Ammon's horn (tissue), 1 donor: Measurements from ENCODE around the gene ROR2.

Source experiments
- DNase-seq: peaks from one replicate; pipeline ENCODE4 v3.0.0-alpha.2; 2016; ENCODE audit warnings: low spot score

Gene ROR2

GRCh38 chr9:91840882-91841281, 109.1 kb downstream of the ROR2 start:
- DNase-seq = no peak

DNA sequence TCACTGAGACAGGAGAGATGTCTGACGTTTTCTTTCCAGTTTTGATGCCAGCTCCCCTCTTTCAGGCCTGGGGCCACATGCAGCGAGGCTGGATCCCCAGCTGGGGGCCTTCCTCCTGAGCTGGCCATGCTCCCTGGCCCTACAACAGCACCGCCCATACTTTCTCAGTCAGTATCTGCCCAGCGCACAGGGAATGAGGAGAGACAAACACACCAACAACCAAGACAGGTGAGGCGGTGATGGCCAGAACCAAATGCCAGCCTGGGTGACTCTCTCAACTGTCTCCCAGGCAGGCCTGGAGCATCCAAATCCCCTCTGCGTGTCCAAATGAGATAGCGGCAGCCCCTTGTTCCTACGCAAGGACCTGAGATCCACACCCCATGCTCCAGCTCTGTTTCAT, 109.6 kb downstream of the ROR2 start:
- DNase-seq = no peak

GRCh38 chr9:91839926-91840465, 110.0 kb downstream of the ROR2 start:
- DNase-seq = no peak

GRCh38 chr9:91837981-91838731, 111.9 kb downstream of the ROR2 start:
- no peak for DNase-seq

GRCh38 chr9:91836515-91836914, 113.5 kb downstream of the ROR2 start:
- no peak for DNase-seq

DNA sequence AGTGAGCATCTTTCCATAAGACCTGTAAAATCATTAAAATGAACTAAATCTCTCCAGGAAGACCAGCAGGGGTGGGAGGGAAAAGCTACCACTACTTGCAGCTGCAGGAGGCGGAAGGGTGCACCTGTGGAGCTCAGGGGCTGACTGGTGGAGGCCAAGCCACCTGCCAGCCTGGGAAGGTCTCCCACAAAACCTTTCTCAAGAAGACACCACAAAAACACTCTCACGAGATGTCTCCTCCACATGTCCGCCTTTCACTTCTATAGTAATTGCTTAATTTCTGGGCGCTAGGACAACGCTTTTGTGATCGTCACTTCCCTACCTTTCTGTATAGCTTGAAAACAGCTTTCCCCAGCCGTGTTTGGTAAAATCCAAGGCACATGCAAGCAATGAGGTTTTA, 114.4 kb downstream of the ROR2 start:
- no peak for DNase-seq

- no peak for DNase-seq
These were observed 114.8 kb downstream of the ROR2 start for GRCh38 chr9:91835216-91835615.

DNA sequence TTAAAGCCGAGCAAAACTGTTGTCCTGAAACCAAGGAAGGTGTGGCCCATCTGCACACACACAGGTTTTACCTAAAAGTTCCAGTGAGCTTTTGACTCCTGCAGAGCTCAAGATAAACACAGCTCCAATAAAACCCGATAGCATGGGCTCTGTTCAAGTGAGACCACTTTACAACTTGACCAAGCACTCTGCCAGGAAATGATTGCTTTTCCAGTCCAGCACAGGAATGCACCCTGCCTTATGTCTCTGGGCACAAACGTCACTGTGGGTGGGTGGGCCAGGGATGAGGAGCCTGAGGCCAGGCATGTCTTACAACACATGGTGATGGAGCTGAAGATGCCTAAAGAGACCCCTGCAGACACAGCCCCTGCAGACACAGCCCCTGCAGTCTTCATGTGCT, 115.3 kb downstream of the ROR2 start:
- DNase-seq = no peak

GRCh38 chr9:91833878-91834255, 116.2 kb downstream of the ROR2 start:
- DNase-seq = no peak

- no peak for DNase-seq
These were observed 116.7 kb downstream of the ROR2 start for GRCh38 chr9:91833096-91833877.

GRCh38 chr9:91832322-91832721, 117.7 kb downstream of the ROR2 start:
- no peak for DNase-seq

GRCh38 chr9:91825866-91826265, 124.2 kb downstream of the ROR2 start:
- DNase-seq = no peak

DNA sequence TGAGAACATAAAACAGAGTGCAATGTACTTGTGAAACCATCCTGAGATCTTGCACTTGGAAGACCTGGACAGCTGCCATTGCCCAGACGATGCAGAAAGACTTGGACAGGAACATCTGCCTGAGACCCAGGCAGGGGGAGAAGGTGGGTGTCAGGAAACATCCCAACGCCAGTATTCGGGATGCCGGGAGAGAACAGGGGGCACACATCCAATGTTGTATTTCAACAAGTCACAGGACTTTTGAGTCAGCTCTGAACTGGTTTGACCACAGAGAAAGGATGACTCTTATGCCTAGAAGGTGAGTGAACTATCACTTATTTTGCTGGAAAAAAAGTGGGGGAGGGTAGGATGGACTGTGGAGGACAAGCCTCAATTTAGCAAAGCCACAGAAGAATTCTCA, 124.6 kb downstream of the ROR2 start:
- no peak for DNase-seq

DNA sequence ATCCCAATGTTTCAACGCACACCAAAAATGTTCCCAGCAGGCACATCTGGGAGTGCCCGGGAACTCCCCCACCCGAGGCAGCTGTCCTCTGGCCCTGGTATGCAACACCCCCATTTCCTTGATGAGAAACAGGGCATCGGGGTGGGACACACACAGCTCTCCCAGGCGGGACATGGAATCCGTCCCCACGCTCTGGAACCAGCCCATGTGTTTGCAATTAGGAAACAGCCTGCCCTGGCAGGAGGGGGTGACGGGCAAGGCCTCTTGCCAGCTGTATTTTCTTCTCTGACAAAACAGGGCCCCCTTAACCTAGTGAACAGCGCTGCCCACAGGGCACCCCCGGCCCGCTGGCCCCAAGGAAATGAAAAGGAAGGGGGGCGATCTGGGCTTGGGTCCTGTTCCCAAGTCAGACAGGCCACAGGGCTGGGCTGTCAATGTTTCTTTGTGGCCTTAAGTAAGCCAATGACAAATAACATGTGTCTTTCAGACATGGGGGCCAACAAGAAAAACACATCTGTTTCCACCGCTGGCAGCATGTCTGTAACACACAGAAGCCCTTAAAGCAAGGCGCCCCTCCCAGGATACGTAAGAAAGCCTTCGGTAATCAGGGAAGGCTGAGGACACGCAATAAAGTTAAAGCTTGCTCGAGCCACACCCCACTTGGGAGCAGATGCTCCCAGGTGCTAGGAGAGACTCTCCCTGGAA, 125.3 kb downstream of the ROR2 start:
- DNase-seq = no peak

DNA sequence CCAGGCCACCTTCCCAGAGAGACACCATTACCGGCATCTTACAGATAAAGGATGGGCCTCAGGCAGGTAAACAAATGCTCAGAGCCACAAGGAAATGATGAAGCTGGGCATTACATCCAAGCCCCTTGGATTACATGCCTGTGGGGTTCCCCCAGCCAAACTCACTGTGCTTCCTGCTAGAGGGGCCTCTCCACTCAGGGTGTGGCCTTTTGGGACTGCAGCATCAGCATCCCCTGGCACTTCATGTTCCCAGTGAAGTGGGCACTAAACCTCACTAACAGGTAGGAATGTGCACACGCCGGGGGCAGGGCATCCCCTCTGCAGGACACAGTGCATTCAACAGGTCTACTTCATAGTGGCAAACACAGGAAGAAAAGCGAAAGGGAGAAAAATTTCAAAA, 125.9 kb downstream of the ROR2 start:
- no peak for DNase-seq

DNA sequence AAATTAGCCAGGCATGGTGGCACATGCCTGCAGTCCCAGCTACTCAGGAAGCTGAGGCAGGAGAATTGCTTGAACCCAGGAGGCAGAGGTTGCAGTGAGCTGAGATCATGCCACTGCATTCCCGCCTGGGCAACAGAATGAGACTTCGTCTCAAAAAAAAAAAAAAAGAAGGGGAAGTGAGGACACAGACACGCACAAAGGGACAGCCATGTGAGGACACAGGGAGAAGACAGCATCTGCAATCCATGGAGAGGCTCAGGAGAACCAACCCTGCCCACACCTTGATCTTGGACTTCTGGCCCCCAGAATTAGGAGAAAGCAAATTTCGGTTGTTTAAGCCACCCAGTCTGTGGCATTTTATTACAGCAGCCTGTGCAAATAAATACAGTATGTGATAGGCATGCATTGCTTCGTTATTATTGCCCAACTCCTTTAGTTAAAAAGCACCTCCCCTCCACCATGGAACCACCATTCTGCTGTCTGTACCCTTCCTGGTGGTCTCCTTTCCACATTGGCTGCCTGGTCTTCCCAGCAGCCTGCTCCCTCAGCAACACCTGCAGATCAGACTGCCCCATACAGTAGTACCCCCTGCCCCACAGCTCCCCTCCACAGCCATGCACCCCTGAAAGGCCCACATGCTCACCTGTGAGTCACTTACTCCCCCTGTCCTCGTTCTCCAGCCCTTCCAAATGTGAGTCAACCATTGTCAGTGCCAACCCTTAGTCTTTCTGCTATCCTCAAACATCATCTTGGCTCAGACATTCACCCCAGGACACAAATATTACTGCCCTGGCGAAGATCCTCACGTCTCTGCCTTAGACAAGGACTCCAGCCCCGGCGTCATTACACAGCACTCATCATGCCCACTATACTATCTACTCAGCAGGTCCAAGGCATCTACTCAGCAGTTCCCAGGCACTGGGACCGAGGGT, 128.8 kb downstream of the ROR2 start:
- DNase-seq = no peak

GRCh38 chr9:91820126-91820750, 129.8 kb downstream of the ROR2 start:
- DNase-seq = no peak

GRCh38 chr9:91818647-91819403, 131.2 kb downstream of the ROR2 start:
- DNase-seq = no peak

GRCh38 chr9:91818225-91818585, 131.8 kb downstream of the ROR2 start:
- DNase-seq = no peak

DNA sequence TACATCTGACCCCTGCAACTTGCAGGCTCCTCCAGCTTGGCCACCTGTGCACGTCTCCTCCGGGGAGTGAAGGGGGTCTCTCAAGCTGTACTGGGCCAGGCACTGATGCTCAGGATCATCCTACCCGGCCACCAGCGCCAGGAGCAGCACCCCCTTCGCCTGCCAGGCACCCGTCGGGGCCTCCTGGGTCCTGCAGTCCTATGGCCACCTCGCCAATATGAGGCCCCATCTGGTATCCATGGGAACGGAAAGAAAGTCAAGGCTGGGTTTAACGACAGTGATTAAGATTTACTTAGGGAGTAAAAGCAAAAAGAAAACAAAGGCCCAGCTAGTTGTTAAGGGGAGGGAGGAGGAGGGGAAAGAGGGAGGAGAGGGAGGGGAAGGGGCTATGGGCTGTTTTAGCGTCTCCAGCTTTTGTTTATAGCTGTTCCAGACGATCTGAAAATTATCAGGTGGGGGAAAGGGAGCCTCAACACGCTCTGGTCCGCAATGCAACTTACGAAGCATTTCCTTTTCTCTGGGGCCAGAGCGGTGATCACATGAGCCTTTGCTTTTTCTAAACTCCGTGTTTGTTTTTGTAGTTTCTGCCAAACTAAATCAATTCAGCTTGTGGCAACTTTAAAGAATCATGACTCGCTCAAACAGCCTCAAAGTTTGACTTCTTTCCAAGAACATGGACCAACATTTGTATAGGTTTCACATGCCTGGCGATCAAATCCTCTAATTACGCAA, 132.4 kb downstream of the ROR2 start:
- DNase-seq = no peak
